ENCODE results near the gene HTR3D. TPM values are rescaled to one million over a fixed set of nuclear protein-coding genes. Genes with fewer than 3 reads are reported as not detected.

HTR3D gene
- total and polyA plus RNA-seq, 9 of the 15 experiments (the other 6 are each of a cell fraction or from before 2014, with no cell fraction given) = not detected

DNA sequence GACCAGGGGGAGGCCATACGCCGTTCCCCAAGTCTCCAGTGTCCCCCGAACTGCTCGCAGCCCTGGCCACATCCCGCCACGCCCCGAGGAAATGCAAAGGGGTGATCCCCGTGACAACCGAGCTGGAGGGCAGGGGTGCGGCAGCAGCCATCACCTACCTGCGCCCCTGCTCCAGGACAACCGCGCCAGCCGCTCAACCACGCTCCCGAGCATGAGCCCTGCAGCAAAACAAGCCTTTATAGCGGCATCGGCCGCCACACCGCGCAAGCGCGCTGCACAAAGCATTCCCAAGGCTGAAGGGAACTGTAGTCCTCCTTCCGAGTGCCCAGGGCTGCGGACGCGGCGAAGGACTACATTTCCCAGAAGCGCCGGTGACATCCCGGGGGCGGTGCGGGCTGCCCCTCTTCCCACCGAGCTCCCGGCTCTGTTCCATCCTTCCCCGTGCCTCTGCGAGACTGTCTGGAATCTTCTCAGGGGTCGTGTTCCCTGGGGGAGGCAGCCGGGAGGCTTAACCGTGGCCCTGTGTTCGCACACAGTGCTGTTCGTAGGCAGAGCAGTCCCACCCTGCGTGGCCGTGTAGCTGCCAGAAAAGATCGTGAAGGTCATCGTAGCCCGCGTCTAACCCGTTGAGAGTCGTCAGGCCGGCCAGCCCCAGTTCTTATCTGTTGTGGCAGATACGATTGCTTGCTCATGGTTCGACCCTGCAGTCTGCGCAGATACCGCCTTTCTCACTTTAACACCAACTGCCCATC, 13.7 kb upstream of the HTR3D start, which contains the start of gene ABCC5 (continued):
- TF ChIP-seq, protein P1, sequence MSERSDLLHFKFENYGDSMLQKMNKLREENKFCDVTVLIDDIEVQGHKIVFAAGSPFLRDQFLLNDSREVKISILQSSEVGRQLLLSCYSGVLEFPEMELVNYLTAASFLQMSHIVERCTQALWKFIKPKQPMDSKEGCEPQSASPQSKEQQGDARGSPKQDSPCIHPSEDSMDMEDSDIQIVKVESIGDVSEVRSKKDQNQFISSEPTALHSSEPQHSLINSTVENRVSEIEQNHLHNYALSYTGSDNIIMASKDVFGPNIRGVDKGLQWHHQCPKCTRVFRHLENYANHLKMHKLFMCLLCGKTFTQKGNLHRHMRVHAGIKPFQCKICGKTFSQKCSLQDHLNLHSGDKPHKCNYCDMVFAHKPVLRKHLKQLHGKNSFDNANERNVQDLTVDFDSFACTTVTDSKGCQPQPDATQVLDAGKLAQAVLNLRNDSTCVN (CRISPR knock-in tag; IDR thresholded peaks at IDR 0.05) = no peak
- TF ChIP-seq ZNF766 (CRISPR knock-in tag; conservative IDR thresholded peaks at IDR 0.05) (peak; percentile 74), OTX1 (CRISPR knock-in tag; IDR thresholded peaks at IDR 0.05) (0 out of 2 replicates have a peak, but pooled peaks have one; percentile 34), NBN (IDR thresholded peaks at IDR 0.05; ENCODE audit: low read depth) (peak; percentile 73; the same call in 1 of the 2 replicates), COPS2 (conservative IDR thresholded peaks at IDR 0.05) (no peak), KLF16 (IDR thresholded peaks at IDR 0.05) (peak; percentile 85), CREB1 (IDR thresholded peaks at IDR 0.05) (peak; percentile 70), CREB1 (CRISPR knock-in tag; IDR thresholded peaks at IDR 0.05) (peak; percentile 53; the same call in 1 of the 2 replicates), MYC (IDR thresholded peaks at IDR 0.05; ENCODE audit: low read depth, low read length) (peak; percentile 74), MYC (CRISPR knock-in tag; IDR thresholded peaks at IDR 0.05; ENCODE audit: borderline replicate concordance, low read depth) (peak; percentile 76), ZNF79 (CRISPR knock-in tag; IDR thresholded peaks at IDR 0.05; ENCODE audit: low read depth) (no peak), RBM14 (IDR thresholded peaks at IDR 0.05; ENCODE audit: borderline replicate concordance, insufficient read depth, low read depth, low read length) (0 out of 2 replicates have a peak, but pooled peaks have one; percentile 47), SIRT6 (IDR thresholded peaks at IDR 0.05; ENCODE audit: low read depth, low read length) (no peak), MTA3 (IDR thresholded peaks at IDR 0.05; ENCODE audit: borderline replicate concordance) (peak; percentile 73), HDAC1 (IDR thresholded peaks at IDR 0.05) (peak in 1 of 2 experiments; percentile 63; a peak in 2 of 4 replicates), TBP (optimal IDR thresholded peaks at IDR 0.05; ENCODE audit: low read depth, low read length) (peak; percentile 63), HNRNPLL (IDR thresholded peaks at IDR 0.05; ENCODE audit: low read depth, low read length, poor library complexity, severe bottlenecking) (peak; percentile 74), SMARCE1 (IDR thresholded peaks at IDR 0.05) (peak; percentile 93), ZNF174 (CRISPR knock-in tag; IDR thresholded peaks at IDR 0.05) (no peak), NCOA1 (IDR thresholded peaks at IDR 0.05; ENCODE audit: low read depth) (peak; percentile 72; the same call in 1 of the 2 replicates), SIX5 (IDR thresholded peaks at IDR 0.05; ENCODE audit: borderline replicate concordance in 1 of 2, insufficient read depth in 1 of 2, low read depth in 1 of 2, low read length in 2 of 2) (peak; percentile 76 to 80), ZKSCAN8 (CRISPR knock-in tag; IDR thresholded peaks at IDR 0.05) (no peak; the same call in 1 of the 2 replicates), HMGN3 (IDR thresholded peaks at IDR 0.05; ENCODE audit: borderline replicate concordance, extremely low read depth, insufficient read length, low read depth, low read length) (peak; percentile 75)
- TF ChIP-seq, protein P2, sequence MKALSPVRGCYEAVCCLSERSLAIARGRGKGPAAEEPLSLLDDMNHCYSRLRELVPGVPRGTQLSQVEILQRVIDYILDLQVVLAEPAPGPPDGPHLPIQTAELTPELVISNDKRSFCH (CRISPR knock-in tag; IDR thresholded peaks at IDR 0.05) = no peak
- TF ChIP-seq, protein P2 (tag; IDR thresholded peaks at IDR 0.05) = peak; percentile 88
- TF ChIP-seq, protein P3, sequence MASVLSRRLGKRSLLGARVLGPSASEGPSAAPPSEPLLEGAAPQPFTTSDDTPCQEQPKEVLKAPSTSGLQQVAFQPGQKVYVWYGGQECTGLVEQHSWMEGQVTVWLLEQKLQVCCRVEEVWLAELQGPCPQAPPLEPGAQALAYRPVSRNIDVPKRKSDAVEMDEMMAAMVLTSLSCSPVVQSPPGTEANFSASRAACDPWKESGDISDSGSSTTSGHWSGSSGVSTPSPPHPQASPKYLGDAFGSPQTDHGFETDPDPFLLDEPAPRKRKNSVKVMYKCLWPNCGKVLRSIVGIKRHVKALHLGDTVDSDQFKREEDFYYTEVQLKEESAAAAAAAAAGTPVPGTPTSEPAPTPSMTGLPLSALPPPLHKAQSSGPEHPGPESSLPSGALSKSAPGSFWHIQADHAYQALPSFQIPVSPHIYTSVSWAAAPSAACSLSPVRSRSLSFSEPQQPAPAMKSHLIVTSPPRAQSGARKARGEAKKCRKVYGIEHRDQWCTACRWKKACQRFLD (CRISPR knock-in tag; IDR thresholded peaks at IDR 0.05) = peak; percentile 24; the same call in 1 of the 2 replicates
